NCI-H2227 treated with DMSO at 0.1 percent for 48 hours (cell line): Measurements from ENCODE around the gene BRI3.

Experiments used
- DNase-seq: peaks from one replicate; lab custom pipeline; 2025; lab: John Stamatoyannopoulos, UW

Gene BRI3

DNA sequence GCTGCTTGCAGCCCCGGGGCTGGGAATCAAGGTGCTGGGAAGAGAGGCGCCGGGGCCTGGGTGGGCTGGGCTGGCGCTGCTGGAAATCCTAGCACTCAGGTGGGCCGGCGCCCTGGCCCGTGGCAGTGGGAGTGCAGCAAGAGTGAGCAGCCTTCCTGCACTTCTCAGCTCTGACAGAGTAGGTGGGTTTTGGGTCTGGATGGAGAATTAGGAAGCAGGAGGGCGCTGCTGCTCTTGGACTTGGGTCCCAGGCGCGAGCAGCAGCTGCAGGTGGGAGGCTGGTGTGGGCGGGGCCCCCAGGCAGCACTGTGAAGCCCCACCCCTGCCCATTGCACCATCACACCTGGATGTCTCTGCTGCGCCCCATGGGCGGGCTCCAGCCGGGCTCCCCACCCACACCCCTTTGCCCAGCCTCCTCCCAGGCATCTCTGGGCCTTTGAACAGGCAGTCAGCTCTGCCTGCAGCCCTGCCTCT lies 6.0 kb downstream of the BRI3 start:
- no peak for DNase-seq

DNA sequence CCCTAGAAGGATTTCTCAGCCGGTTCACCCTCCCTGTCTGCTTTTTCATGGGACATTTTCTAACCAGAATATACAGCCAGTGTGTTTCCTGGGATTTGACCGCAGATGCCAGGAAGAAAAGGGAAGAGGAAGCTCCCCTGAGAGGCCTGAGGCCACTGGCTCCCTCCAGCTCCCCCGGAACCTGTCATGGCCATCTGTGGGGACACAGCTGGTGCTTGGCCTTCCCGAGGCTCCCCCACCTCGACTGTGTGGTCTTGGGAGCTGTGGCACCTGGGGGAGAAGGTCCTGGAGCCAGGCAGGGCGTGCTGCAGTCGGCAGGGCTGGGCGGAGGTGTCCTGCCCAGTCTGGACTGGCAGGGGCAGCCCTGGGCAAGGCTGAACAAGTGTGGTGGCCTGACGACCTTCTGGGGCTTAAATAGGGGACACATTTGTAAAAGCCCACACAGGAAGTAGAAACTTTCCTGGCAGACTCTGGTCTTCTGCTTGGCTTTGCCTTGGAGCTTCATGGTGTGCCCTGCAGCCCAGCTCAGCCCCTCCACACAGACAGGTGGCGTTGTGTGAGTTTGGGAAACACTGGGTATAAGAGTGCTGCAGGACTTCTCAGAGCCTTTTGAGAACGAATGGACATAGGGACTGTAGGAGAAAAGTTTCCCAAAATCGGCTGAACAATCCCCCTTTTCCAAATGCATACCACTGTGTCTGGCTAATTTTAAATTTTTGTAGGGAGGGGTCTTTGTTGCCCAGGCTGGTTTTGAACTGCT lies 6.8 kb downstream of the BRI3 start:
- no peak for DNase-seq

DNA sequence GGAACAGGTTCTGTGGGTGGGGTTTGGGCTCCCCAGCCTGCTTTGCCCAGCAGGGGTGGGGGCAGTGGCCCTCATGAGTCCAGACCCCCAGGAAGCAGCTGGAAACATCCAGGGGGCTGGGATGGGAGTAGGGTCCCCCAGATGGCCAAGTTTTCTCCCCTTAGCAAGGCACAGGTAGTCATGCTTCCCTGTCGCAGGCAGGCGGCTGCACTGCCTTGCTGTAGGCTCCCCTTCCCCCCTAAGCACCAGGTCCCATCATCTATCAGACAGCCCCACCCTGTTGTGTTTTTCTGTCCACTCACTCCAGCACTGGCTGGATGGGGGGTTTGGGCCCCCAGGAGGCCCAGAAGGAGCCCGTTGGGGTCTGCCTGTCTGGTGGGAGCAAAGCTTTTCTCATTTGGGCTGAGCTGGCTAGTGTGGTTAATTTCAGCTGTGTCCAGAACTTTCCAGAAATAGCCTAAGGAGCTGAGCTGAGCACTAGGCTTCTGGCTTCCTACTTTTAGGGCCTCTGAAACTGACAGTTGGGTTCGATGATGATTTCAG lies 7.9 kb downstream of the BRI3 start:
- no peak for DNase-seq

GRCh38 chr7:98291717-98292116 lies 10.2 kb downstream of the BRI3 start:
- DNase-seq, result no peak

DNA sequence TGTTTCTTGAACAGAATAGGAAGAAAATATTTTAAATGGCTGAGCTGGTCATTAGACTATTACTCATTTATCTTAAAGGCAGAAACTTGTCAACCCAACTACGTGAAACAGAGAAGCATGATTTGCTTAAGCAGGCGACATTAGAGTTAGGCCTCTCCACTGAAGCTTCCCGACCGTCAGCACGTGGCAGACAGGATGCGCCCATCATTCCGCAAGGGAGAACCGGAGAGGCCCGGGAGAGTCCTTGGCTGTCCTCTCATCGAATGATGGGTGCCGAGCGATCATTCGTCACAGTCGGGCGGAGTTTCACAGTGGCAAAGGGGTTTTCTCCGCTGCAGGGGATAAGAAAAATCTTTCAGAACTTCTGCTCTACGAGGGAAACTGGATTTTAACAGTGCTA lies 11.8 kb downstream of the BRI3 start:
- DNase-seq, result no peak

DNA sequence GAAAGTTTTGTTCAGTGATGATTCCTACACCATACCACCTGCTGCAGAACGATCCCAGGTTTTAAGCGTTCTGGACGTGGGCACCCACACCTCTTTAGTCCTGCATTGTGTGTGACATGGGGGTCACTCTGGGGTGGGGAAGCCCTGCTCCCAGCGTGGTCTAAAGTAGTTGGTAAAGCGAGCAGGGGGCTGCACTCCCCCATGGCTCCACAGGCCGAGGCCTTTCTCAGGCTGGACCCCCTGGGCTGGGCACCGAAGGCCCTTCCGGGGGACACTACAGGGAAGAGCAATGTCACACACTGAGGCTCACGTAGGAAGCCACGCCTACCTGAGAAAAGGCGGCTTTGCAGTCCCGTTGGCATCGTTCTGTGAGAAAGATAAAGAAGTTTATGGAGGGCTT lies 12.3 kb downstream of the BRI3 start:
- no peak for DNase-seq

DNA sequence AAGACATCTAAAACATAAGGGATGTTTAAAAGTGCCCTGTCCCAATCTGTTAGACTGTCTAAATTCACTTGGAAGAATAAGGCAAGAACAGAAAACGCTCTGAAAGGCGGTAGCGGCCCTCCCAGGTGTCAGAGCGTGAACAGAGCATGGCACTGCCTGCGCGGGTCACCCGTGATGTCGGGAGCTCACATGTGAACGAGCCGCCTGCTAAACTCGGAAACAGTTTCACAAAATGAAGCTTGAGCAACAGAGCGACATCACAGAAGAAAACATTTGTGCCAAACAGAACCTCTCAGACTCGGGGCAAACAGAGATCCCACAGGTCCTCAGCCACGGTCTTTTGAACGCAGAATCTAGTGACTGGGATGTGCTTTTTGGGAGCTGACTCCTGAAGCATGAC lies 12.8 kb downstream of the BRI3 start:
- DNase-seq, result no peak

- peak; percentile 17 for DNase-seq
Measured at GRCh38 chr7:98294798-98295382, 13.4 kb downstream of the BRI3 start.

DNA sequence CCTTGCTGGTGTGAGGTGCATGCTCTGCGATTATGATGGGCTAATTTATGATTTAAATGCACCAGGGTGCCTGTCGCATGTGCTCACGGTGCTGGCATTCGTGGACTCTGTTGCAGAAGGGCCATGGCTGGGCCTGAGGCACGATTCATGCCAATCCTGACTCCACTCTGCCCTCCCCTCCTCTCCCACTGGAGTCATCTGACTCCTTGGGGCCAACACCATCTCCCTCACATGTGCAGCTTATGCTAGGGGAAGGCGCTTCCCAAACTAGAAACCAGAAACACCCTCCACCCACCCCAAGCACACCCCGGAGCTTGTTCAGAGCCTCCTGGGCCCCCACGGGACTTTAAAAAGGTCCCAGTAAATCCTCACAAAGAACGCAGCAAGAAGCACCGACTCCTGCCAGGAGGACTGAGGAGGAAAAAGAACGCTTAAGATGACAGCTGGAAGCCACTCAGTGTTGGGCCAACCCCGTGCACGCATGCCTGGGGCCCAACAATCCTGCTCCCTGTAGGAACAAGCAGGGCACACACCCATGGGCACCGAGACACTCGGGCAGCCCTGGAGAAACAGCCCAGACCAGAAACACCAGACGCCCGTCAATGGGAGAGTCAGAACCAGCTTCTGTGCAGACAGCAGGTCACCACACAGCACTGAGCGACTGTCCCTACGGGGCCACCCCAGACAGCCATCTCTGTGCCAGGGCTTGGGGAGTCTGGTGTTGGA lies 14.1 kb downstream of the BRI3 start:
- DNase-seq, result no peak

GRCh38 chr7:98296833-98297232 lies 15.3 kb downstream of the BRI3 start:
- DNase-seq, result no peak

DNA sequence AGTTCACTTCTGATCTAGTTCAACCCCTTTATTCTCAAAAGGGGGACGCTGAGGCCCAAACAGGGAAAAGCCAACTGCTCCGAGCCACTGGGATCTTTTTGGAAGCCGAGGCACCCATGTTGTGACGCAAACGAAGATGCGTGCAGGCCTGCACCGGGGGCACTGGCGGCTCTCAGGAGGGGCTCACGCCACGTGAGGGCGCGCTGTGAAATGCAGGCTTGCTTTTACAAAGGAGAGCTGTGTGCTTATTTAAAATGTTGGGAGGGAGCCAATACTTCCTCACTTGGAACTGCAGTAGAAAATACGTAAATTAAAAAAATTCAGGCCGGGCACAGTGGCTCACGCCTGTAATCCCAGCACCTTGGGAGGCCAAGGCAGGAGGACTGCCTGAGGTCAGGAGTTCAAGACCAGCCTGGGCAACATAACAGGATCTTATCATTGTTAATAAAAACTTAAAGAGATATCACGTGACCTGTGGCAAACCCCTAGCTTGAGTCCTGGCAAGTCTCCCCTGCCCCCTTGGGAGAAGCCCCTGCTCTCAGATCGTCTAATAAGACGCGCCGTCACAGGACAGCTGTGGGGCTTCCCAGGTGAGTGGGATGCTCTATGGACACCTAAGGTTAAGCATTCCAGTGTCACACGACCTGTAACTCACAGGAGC lies 16.3 kb downstream of the BRI3 start:
- no peak for DNase-seq

GRCh38 chr7:98300595-98301372 lies 19.3 kb downstream of the BRI3 start:
- DNase-seq, result no peak

DNA sequence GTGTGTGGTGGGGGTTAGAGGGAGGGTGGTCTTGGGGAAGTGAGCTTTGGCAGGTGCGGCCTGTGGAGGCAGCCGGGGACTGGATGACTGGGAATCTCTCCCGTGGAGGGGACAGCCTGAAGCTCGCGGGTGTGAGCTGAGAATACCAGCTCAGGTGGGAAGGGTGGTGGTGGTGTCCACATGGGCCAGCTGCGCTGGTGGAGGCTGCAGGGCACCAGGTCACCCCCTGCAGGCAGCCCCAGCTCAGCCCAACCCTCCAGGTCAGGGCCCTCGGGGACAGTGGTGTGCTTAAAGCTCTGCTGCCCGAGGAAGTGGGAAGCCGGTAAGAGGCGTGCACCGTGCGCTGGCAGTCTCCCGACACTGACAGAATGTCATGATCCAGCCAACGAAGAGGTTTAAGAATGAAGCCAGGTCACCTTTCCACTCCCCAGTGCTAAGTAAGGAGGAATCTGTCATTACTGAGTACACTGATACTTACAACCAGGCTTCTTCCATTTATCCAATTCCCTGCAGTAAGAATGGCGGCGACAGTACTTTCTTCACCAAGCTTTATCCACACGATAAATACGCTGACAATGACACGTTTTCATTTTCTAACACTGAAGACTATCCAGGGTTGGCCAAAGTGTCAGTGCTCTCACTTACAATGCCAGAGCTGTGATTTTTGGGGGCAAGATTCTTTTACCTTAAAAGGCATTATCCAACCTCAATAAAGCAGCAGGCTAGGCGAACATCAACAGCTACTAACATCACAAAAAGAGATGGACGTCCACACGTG lies 20.4 kb downstream of the BRI3 start:
- DNase-seq, result no peak

GRCh38 chr7:98303176-98303865 lies 21.8 kb downstream of the BRI3 start:
- no peak for DNase-seq

DNA sequence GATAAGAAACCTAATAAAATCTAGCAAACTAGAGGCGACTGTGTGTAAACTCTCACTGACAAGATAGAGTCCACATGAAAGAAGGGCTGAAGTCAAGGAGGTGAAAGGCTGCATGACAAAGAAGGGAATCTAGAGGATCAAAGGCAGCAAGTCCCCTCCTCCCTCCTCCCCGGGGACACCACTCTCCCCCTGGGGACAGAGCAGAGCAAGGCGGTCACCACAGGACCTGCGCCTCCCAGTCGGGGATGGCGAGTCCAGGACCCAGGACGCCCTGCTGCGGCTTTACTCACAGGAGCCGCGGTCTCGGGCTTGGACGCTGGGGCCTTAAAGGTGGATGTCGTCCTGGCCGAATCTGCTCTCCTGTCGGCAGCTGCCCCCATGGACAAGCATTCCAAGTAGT lies 22.4 kb downstream of the BRI3 start:
- no peak for DNase-seq

DNA sequence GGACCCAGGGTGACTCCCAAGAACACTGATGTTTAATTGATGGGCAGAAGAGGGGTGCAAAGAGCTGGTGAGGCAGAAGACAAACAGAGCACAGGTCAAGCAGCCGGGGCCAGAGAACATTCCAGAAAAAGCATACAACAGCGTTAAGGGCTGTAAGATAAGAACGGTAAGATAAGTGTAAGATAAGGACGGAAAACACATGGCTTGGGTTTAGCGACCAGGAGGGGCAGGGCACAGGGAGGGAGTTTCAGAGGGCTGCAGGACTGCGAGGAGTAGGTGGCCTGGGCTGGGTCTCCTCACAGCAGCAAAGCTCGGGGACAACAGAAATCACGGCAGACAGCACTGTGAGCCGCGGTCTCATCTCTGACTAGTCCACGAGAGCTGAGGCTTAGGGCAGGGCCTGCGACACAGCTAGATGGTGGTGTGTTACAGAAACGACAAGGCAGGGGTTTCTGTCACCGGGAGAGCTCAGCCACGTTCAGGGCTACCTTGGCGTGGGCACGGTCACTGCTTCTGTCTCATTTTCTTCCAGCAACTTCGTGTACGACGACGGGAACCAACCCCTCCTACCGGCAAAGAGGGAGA lies 24.6 kb downstream of the BRI3 start:
- DNase-seq, result no peak

DNA sequence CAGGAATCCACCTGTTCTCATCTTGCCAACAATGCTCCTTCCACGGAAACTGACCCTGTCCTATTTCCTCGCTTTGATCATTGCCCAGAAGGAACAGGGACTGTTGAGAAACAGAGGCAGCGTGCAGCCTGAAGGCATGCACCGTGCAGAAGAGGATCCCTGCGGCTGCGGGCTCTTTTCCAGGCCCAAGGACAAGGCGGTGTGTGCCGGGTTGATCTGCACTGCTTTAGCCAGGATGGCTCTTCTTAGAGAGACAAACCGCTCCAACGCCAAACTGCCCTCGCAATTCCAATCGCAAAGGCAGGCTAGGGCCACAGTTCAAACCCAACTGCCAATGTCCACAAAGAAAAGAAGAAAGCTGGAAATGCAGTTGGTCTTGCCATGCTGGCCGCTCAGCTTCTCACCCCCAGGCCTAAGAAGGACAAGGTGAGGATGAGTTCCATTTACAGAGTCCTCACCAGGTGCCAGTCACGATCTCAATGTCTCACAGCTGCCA lies 26.5 kb downstream of the BRI3 start:
- no peak for DNase-seq

DNA sequence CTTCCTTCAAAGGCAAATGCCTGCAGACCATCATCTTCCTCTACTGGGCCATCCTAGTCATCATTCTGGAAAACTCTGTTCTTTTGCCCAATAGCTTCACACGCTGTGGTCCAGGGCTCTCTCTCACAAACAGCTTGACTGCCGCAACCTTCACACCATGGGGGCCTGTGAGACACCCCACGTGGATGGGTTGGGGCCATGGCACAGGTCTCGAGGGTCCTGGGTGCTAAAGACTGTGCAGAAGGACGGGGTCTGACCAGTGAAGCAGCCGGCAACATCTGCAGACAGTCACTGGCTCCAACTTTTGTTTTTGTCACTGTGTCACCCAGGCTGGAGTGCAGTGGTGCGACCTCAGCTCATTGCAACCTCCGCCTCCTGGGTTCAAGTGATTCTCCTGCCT lies 28.1 kb downstream of the BRI3 start:
- DNase-seq, result no peak

DNA sequence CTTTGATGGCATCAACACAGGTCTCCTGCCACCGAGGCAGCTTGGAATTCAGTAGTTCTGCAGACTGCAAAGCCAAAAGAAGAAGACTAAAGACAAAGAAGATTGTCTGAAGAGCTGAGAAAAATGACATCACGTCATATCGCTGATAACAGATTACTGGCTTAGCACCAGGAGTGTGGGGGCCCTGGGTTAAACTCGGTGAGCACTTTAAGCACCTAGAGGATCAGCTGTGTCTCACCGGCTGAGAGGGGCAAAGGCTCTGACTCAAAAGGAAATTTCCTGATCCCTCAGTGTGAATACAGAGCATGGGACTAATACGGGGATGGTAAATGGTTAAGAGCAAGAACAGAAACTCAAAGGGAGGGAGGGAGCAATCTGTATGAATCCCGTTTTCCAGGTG lies 30.7 kb downstream of the BRI3 start:
- no peak for DNase-seq

GRCh38 chr7:98314469-98314868 lies 33.0 kb downstream of the BRI3 start:
- DNase-seq, result no peak
